Gastroesophageal sphincter (tissue), 4 donors: ENCODE measurements around the gene C11orf71. TPM values are rescaled to one million over a fixed set of nuclear protein-coding genes. Genes with fewer than 3 reads are reported as not detected.

Source experiments
- ATAC-seq: fragments of 150-250 bp; one replicate; pipeline ENCODE4 v1.9.1; 2016; ENCODE audit warnings: mild to moderate bottlenecking, moderate library complexity
- H3K27ac ChIP-seq, 4 donors: fragments of 200-600 bp; sonication (generic) in 3 of 4; 1 replicate in 3 of 4; 2 replicates in 1 of 4; pipeline ENCODE4 v1.5.1; 2016 to 2019
- H3K27me3 ChIP-seq: fragments of 200-600 bp; sonication (generic); one replicate; pipeline ENCODE4 v1.5.1; 2019
- H3K36me3 ChIP-seq, 2 donors: fragments of 200-600 bp; sonication (generic); one replicate each; pipeline ENCODE4 v1.5.1; 2019; ENCODE audit warnings: control low read depth in 1 of 2
- H3K4me1 ChIP-seq, 3 donors: fragments of 200-600 bp; sonication (generic); 1 replicate in 2 of 3; 2 replicates in 1 of 3; pipeline ENCODE4 v1.5.1; 2016 to 2019; ENCODE audit warnings: control low read depth in 2 of 3
- H3K4me3 ChIP-seq, 2 donors: fragments of 200-600 bp; sonication (generic); one replicate each; pipeline ENCODE4 v1.5.1; 2019; ENCODE audit warnings: mild to moderate bottlenecking in 1 of 2, moderate library complexity in 1 of 2
- H3K9me3 ChIP-seq, 3 donors: fragments of 200-600 bp; sonication (generic); one replicate each; pipeline ENCODE4 v1.5.1; 2017 to 2019; ENCODE audit warnings: control low read depth in 2 of 3
- EP300 ChIP-seq: sonication (generic); formaldehyde crosslinking; IDR thresholded peaks from one replicate; pipeline ENCODE4 v1.6.1; 2017; ENCODE audit warnings: antibody characterized with exemption, mild to moderate bottlenecking
- POLR2A ChIP-seq, 2 donors: fragments of 450-650 bp; IDR thresholded peaks; one replicate each; pipeline ENCODE4 v1.6.1; 2017; ENCODE audit warnings: antibody characterized with exemption in 2 of 2, mild to moderate bottlenecking in 2 of 2, moderate library complexity in 1 of 2
- POLR2AphosphoS5 ChIP-seq: sonication (generic); formaldehyde crosslinking; IDR thresholded peaks from one replicate; pipeline ENCODE4 v1.6.1; 2017; ENCODE audit warnings: antibody characterized with exemption
- WGBS, 2 donors: methylation state at CpG; one replicate each; pipeline ENCODE4 v1.1.5; 2018; ENCODE audit warnings: low coverage in 1 of 2; 5-methylcytosine and 5-hydroxymethylcytosine counted together
- total RNA-seq, 4 donors: library from RNA; depleted of rRNA; stranded (reverse); fragments of >200 nt; gene quantifications; one replicate each; pipeline ENCODE4 v1.1.0, GENCODE V29; 2016
- TF ChIP-seq, protein P1 (sequence below), 4 experiments: fragments of 200-600 bp in 2 of 4; fragments of 450-650 bp in 2 of 4; sonication (generic) in 1 of 4; IDR thresholded peaks; one replicate each; pipeline ENCODE4 v1.5.1; 2017 to 2019; ENCODE audit warnings: antibody characterized with exemption in 4 of 4, mild to moderate bottlenecking in 2 of 4, moderate library complexity in 2 of 4

The C11orf71 gene, protein sequence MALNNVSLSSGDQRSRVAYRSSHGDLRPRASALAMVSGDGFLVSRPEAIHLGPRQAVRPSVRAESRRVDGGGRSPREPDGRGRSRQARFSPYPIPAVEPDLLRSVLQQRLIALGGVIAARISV
- total RNA-seq = 10 to 100 TPM in 1 of 4 donors, 1 to 10 TPM in 3; 4.5 to 12.8 (median 5.3) TPM

DNA sequence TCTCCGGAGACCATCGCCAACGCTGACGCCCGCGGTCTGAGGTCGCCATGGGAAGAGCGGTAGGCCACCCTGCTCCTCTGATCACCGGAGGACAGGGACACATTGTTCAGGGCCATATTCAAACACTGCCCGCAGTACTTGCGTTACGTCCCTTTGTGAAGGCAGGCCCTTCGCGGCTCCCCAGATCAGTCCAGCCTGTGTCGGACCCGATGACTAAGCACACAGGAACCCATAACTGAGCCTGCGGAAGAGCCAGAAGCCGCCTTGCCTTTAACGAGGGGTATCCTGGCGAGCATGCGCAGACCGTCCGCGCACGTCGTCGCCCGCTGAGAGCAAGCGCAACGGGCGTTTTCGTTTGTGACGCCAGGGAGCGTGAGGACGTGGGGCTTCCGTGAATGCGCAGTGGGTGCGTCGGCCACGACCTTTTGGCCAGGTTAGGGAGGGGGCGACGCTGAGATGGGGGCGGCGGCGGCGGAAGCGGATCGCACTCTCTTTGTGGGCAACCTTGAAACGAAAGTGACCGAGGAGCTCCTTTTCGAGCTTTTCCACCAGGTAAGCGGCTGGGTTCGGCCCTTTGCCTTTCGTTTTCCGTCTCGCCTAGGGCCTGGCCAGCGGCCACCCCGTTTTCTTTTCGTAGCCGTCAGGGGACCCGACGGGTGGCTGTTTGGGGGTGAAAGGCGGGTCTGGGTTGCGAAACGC lies at the start of gene C11orf71, which contains the start of gene RBM7:
TSS of gene C11orf71 (minus strand) at position 296 of the 699 bp plus-strand sequence. CDS start at position 116, 180 bp downstream.
TSS of gene RBM7 (plus strand) at position 451 of the 699 bp plus-strand sequence. CDS start at position 457, 6 bp downstream.
- ATAC-seq = peak; percentile 98
- no CpG with 5 or more reads among the region's 65 CpGs for WGBS, 2 donors
- Histone ChIP-seq H3K4me1 (peaks cover 6 to 61% (median 13%) of the 10 kb centered on the region in 3 donors), H3K9me3 (no peaks in the 10 kb centered on the region), H3K36me3 (no peaks in the 10 kb centered on the region), H3K27me3 (no peaks in the 10 kb centered on the region), H3K27ac (peak within 1 kb of the TSS; percentile 90 to 97 (median 96)), H3K4me3 (peak within 1 kb of the TSS; percentile 54 to 75)
- TF ChIP-seq, protein P1, sequence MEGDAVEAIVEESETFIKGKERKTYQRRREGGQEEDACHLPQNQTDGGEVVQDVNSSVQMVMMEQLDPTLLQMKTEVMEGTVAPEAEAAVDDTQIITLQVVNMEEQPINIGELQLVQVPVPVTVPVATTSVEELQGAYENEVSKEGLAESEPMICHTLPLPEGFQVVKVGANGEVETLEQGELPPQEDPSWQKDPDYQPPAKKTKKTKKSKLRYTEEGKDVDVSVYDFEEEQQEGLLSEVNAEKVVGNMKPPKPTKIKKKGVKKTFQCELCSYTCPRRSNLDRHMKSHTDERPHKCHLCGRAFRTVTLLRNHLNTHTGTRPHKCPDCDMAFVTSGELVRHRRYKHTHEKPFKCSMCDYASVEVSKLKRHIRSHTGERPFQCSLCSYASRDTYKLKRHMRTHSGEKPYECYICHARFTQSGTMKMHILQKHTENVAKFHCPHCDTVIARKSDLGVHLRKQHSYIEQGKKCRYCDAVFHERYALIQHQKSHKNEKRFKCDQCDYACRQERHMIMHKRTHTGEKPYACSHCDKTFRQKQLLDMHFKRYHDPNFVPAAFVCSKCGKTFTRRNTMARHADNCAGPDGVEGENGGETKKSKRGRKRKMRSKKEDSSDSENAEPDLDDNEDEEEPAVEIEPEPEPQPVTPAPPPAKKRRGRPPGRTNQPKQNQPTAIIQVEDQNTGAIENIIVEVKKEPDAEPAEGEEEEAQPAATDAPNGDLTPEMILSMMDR (IDR thresholded peaks at IDR 0.05) = no peak
- peak; percentile 91 to 92 for TF ChIP-seq POLR2A (IDR thresholded peaks at IDR 0.05)
- TF ChIP-seq POLR2AphosphoS5 = peak; percentile 93

DNA sequence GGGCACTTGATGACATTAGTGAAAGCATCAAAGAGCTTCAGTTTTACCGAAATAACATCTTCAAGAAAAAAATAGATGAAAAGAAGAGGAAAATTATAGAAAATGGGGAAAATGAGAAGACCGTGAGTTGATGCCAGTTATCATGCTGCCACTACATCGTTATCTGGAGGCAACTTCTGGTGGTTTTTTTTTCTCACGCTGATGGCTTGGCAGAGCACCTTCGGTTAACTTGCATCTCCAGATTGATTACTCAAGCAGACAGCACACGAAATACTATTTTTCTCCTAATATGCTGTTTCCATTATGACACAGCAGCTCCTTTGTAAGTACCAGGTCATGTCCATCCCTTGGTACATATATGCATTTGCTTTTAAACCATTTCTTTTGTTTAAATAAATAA lies 49.5 kb upstream of the C11orf71 start:
- no peak for ATAC-seq
- H3K27me3 ChIP-seq = no peaks in the 10 kb centered on the region
- peaks cover 0 to 18% (median 5%) of the 10 kb centered on the region in 3 donors for H3K4me1 ChIP-seq
- no peak overlapping the region for H3K27ac ChIP-seq
- H3K4me3 ChIP-seq = no peak overlapping the region
- H3K9me3 ChIP-seq = no peaks in the 10 kb centered on the region
- WGBS, 2 donors = 95 to 97% methylated on average over 5 to 6 of the region's 6 CpGs
- TF ChIP-seq POLR2AphosphoS5 = no peak
- TF ChIP-seq, protein P1 (IDR thresholded peaks at IDR 0.05) = no peak
- peaks cover 7 to 74% of the 10 kb centered on the region in 2 donors for H3K36me3 ChIP-seq

DNA sequence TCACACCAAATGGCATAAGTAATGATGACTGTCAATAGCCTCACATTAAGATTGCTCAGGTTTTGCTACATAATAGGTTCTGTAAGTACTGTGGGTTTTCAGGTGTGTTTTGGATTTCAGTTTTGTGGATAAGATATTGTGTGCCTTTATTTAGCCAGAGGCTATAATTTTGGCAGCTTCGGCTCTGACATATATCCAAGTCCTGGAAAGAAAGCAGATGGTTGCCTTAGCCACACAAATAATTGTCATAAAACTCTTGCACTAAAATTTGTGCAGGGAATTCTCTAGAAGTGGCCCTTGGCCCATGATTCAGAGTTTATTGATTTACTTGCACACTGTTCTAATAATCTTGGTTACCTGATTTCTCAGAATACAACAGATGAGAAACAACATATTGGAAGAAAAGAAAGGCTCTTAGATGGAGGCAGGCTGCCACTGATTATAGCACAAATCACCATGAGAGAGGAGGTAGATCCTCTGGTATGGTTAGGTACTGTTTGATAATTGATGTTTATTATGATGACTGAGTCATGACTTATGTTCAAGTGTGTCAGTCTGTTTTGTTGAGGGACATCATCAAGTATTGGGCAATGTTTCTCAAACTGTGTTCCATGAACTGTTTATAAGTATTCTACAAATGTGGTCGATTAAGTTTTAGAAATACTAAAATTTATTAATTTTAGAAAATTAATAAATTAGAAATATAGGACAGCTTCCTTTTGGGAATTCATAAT lies 48.6 kb upstream of the C11orf71 start:
- no peaks in the 10 kb centered on the region for H3K27me3 ChIP-seq
- H3K4me3 ChIP-seq = no peak overlapping the region
- TF ChIP-seq, protein P1 (IDR thresholded peaks at IDR 0.05) = no peak
- TF ChIP-seq POLR2AphosphoS5 = no peak
- no peak for TF ChIP-seq EP300
- TF ChIP-seq POLR2A (IDR thresholded peaks at IDR 0.05) = no peak
- ATAC-seq = no peak
- peaks cover 7 to 75% of the 10 kb centered on the region in 2 donors for H3K36me3 ChIP-seq
- peaks cover 0 to 18% (median 5%) of the 10 kb centered on the region in 3 donors for H3K4me1 ChIP-seq
- H3K9me3 ChIP-seq = no peaks in the 10 kb centered on the region
- no peak overlapping the region for H3K27ac ChIP-seq
- WGBS, 2 donors = 57 to 67% methylated on average over 2 of the region's 2 CpGs

DNA sequence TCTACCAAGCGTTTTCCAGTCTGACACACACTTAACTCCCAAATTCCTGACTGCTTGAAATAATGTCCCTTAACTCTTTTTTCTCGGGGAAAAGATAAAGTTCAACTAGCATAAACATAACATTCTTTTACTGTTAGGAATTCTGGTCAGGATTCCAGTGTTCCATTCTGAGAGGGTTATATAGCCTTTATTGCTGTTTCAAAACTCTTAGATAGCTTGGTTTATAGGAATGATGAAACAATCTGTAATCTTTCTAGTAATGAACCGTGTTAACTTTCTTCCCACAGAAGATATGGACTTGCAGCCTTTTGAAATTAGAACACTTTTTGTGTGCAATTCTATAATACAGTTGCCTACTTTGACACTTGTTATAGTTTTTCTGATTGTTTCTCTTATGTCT lies 47.6 kb upstream of the C11orf71 start:
- TF ChIP-seq POLR2AphosphoS5 = no peak
- TF ChIP-seq, protein P1 (IDR thresholded peaks at IDR 0.05) = no peak
- no peak for TF ChIP-seq POLR2A (IDR thresholded peaks at IDR 0.05)
- no peak for TF ChIP-seq EP300

More for the DNA sequence above, 47.6 kb upstream of the C11orf71 start:
- WGBS, 2 donors = 37 to 58% methylated on average over 3 of the region's 3 CpGs
- Histone ChIP-seq H3K36me3 (peaks cover 7 to 69% of the 10 kb centered on the region in 2 donors), H3K27me3 (no peaks in the 10 kb centered on the region), H3K27ac (no peak overlapping the region), H3K4me3 (no peak overlapping the region), H3K9me3 (no peaks in the 10 kb centered on the region), H3K4me1 (peaks cover 0 to 18% (median 5%) of the 10 kb centered on the region in 3 donors)
- ATAC-seq = no peak
